Activated CD8-positive, alpha-beta memory T cell treated with anti-CD3 and anti-CD28 coated beads, Interleukin-2, amount 50 U/mL, for 1 hour (primary cell): ENCODE measurements around the gene DNAJB12.
"Not testable (repeated sequence)": the region's sequence is repeated elsewhere in the genome, so short reads cannot be mapped to it uniquely, and the experiment has no call there.

Source experiments
- DNase-seq: peaks from one replicate; pipeline ENCODE4 v3.0.0-alpha.2; 2020; ENCODE audit errors: extremely low read depth

Gene DNAJB12

GRCh38 chr10:72354356-72355213 lies at the start of gene DNAJB12:
Gene DNAJB12, minus strand, starts transcription at chr10:72354919. Its CDS starts 22 bp downstream, at chr10:72354897.
- peak; percentile 59 for DNase-seq

DNA sequence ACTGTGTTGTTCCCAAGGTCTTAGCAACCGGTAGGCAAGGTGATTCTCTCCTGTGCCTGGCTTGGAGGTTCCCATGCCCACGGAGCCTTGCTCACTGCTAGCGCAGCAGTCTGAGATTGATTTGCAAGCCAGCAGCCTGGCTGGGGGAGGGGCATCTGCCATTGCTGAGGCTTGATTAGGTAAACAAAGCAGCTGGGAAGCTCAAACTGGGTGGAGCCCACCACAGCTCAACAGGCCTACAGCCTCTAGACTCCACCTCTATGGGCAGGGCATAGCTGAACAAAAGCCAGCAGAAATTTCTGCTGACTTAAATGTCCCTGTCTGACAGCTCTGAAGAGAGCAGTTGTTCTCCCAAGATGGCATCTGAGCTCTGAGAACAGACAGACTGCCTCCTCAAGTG lies 40.9 kb upstream of the DNAJB12 start:
- not testable (repeated sequence) for DNase-seq

DNA sequence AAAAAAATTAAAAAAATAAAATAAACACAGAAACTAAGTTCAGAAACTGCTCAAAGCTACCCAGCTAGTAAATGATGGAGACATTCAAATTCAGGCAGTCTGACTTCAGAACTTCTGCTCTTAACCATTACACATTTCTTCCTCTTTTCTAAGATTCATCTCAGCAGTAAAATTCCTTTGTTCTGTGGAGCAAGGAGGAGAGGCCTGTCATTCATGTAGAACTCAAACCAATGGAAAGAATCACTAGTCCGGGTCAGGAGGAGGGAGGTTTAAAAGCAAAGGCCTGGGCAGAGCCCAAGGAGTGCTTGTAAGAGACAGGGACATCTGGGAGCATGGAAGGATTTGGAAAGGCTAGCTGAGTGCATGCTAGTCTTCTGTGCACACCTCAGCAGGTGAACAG lies 37.9 kb upstream of the DNAJB12 start:
- no peak for DNase-seq

DNA sequence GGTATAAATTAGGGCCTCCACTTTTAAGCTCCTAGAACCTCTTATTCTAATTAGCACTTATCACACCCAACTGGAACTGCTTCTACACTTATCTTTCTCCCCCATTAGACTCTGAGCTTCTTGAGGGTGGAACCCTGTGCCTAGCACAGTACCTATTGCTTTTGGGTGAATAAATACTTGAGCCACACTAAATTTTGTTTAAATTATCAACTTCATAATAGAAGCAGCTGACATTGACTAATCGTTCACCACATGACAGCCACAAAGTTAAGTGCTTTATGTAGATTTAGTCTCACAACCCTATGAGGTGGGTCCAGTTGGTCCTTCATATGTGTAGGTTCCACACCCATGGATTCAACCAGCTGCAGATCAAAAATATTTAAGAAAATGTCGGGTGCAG lies 36.0 kb upstream of the DNAJB12 start:
- no peak for DNase-seq

GRCh38 chr10:72389716-72390115 lies 35.0 kb upstream of the DNAJB12 start:
- no peak for DNase-seq

- no peak for DNase-seq
Measured at GRCh38 chr10:72389014-72389413, 34.3 kb upstream of the DNAJB12 start.

DNA sequence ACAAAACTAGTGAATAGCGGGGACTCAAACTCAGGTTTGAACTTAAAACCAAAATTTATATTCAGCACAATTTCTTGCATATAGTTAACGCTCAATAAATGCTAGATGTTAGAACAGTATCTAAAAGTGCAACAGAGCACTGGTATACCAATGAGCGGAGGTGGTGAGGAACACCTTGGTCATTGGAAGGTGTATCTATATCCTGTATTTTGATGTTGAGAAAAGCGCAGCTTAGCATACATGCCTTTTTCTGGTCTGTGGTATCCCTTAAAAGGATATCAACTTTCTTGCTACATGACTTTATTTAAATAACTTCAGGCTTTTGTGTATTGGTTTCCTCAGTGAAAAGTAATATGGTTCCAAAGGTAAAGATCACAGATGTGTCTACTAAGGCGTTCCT lies 33.3 kb upstream of the DNAJB12 start:
- DNase-seq: no peak

- DNase-seq: no peak
Measured at GRCh38 chr10:72386916-72387586, 32.3 kb upstream of the DNAJB12 start.

- DNase-seq: no peak
Measured at GRCh38 chr10:72385724-72386123, 31.0 kb upstream of the DNAJB12 start.

DNA sequence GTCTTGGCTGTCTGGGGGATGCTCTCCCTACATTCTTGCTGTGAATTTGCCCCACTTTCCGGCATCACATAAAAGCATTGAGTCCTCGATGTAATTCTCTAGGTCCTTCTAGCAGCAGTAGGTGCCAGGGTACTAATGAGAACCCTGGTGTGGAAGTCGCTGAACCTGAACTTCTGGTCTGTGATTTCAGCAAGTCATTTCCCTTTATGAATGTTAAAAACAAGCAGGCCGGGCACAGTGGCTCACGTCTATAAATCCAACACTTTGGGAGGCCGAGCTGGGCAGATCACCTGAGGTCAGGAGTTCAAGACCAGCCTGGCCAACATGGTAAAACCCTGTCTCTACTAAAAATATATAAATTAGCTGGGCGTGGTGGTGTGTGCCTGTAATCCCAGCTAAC lies 30.3 kb upstream of the DNAJB12 start:
- DNase-seq: not testable (repeated sequence)

DNA sequence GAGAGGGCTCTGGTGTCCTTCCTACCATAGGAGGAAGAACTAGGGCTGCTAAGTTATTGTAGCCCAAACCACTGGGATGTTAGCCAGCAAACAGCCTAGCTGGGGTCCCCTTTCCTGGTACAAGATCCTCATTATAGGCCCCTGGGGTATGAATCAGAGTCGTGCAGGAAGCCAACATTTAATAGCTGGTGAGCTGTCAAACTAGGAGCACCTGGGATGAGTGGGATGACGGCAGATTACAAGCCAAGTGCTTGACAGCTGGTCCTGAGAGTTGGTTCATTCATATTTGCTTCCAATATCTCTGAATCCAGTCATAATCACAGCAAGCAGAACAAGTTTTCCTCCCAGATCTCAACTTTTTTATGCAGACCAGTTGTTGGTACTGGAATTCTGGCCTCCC lies 25.1 kb upstream of the DNAJB12 start:
- no peak for DNase-seq

GRCh38 chr10:72379062-72379461 lies 24.3 kb upstream of the DNAJB12 start:
- no peak for DNase-seq

- no peak for DNase-seq
Measured at GRCh38 chr10:72375585-72375984, 20.9 kb upstream of the DNAJB12 start.

- no peak for DNase-seq
Measured at GRCh38 chr10:72375173-72375572, 20.5 kb upstream of the DNAJB12 start.

GRCh38 chr10:72370201-72370722 lies 15.5 kb upstream of the DNAJB12 start:
- no peak for DNase-seq

DNA sequence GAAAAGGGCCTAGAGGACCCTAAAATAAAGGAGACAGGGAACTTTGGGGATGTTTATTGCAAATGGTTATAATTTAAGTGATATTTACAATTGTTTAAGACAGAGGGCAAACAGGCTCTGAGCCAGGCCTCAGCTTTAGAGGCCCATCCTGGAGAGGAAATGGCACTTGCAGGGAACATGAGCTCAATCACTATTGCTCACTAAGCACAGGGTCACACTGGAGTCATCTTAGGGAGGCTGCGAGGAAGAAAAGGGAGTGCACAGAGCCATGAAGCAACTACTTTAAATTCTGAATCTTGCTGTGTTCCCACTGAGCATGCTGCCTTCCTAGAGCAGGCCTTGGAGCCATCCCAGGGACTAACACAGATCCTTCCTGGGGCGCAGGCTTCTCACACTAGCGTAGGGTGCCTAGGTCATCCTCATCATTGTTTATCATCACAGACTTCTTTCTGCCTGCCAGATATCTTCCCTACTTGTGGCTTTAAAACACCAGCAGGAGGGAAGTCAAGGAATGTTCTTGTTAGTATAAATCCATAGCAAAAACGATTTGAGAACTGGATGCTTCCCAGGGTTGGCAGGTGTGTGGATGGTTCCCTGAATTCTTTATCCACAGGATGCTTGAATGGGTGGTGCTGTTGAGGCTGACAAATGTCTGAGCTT lies 12.7 kb upstream of the DNAJB12 start:
- no peak for DNase-seq

- no peak for DNase-seq
Measured at GRCh38 chr10:72365106-72365895, 10.6 kb upstream of the DNAJB12 start.

- peak; percentile 81 for DNase-seq
Measured at GRCh38 chr10:72364239-72364777, 9.6 kb upstream of the DNAJB12 start.

- DNase-seq: no peak
Measured at GRCh38 chr10:72356987-72357386, 2.3 kb upstream of the DNAJB12 start.

GRCh38 chr10:72356115-72356514 lies 1.4 kb upstream of the DNAJB12 start:
- DNase-seq: no peak

GRCh38 chr10:72355214-72355555 lies 466 bp upstream of the DNAJB12 start:
- no peak for DNase-seq
